Psoas muscle (tissue), 8 donors: ENCODE results near the gene DNM1L. TPM values are rescaled to one million over a fixed set of nuclear protein-coding genes. Genes with fewer than 3 reads are reported as not detected.

ENCODE experiments used
- ATAC-seq, 4 donors: fragments of 200-7000 bp; cut with Tn5 transposase; one replicate each; pipeline ENCODE4 v1.9.1; 2020; ENCODE audit warnings: moderate library complexity in 3 of 4, mild to moderate bottlenecking in 2 of 4
- DNase-seq, 2 donors: peaks; one replicate each; pipeline ENCODE4 v3.0.0-alpha.2; 2020
- H3K27ac ChIP-seq: fragments of 200-600 bp; one replicate; pipeline ENCODE4 v1.8.0; 2022
- H3K27me3 ChIP-seq, 3 donors: fragments of 200-600 bp in 1 of 3; one replicate each; pipeline versions ENCODE4 v1.6.1 to v1.8.0; 2013 to 2022; ENCODE audit warnings: low read length in 2 of 3, mild to moderate bottlenecking in 2 of 3, moderate library complexity in 1 of 3; ENCODE audit not compliant: insufficient read depth in 3 of 3
- H3K36me3 ChIP-seq, 2 donors: fragments of 200-600 bp in 1 of 2; one replicate each; pipeline versions ENCODE4 v1.6.1 to v1.8.0; 2013 to 2022; ENCODE audit warnings: low read depth in 1 of 2, mild to moderate bottlenecking in 1 of 2, moderate library complexity in 1 of 2; ENCODE audit not compliant: insufficient read depth in 1 of 2
- H3K4me1 ChIP-seq: fragments of 200-600 bp; one replicate; pipeline ENCODE4 v1.8.0; 2022
- H3K4me3 ChIP-seq: fragments of 200-600 bp; one replicate; pipeline ENCODE4 v1.8.0; 2022; ENCODE audit warnings: mild to moderate bottlenecking
- H3K9me3 ChIP-seq: fragments of 200-600 bp; one replicate; pipeline ENCODE4 v1.8.0; 2022
- WGBS, 3 donors: extraction: QIAGEN DNeasy Blood & Tissue Kit; methylation state at CpG; one replicate each; pipeline versions ENCODE4 v1.1.6 to v1.1.7; 2013; 5-methylcytosine and 5-hydroxymethylcytosine counted together
- intact Hi-C, 2 donors: fragments of 100-400 bp; cut with DNase I; formaldehyde crosslinking; loops; one replicate each; pipeline versions ENCODE4 v1.11.0 to v1.14.2; 2022
- polyA plus RNA-seq, 3 donors: library from polyadenylated mRNA; stranded (reverse); fragments of 200-250 nt; gene quantifications; one replicate each; pipeline ENCODE4 v1.2.3, GENCODE V29; 2013
- total RNA-seq, 4 donors: library from RNA; stranded (reverse); fragmentation: NEBNext Ultra II Directional in 2 of 4; extraction: Animal tissue kit (Norgen Biotek cat#: 25700) in 2 of 4; gene quantifications; one replicate each; pipeline versions ENCODE4 v1.2.1 to v1.2.4, GENCODE V29; 2021 to 2023
- TF ChIP-seq, protein P1 (sequence below): fragments of 200-600 bp; IDR thresholded peaks from one replicate; pipeline ENCODE4 v1.8.0; 2022; ENCODE audit warnings: antibody characterized with exemption
- donor health status: healthy with polysubstance abuse.
- donor health status: DM: no; HTN: no; CAD: no; lungs with moderate emphysema.
- donor health status: Bipolar disorder and iron deficiency.
- donor health status: healthy.
- donor health status: DM: yes; HTN: yes; CAD: no.
- donor health status: DM: no; HTN: no; CAD: no.
- donor health status: DM: no; HTN: no; CAD: no.
- donor health status: DM: yes; HTN: yes; CAD: no.

Gene DNM1L
- total and polyA plus RNA-seq, 7 donors: 29.3 to 62.9 (median 40.1) TPM

DNA sequence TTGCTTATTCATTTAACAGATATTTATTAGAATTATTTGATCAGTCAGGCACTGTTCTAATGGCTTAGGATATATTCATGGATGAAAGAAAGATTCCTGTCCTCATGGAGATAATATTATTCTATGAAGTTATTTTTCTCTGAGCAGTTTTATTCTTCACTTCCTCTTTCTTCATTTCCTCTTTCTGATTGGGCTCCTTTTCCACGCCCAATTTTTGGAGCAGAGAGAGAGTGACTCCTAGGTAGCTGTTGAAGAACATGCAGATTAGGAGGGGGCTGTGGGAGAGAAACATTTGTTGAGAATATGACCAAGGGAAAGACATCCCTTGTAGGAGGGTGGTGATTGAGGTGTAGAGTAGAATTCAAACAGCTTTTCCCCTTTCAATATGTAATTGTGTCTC is 82.6 kb downstream of the DNM1L start:
- DNase-seq (no peak), ATAC-seq (no peak)
- Histone ChIP-seq H3K9me3 (no peaks in the 10 kb centered on the region), H3K36me3 (no peaks in the 10 kb centered on the region), H3K4me3 (no peak overlapping the region), H3K27me3 (peaks cover 0 to 2% (median 0%) of the 10 kb centered on the region in 3 donors), H3K27ac (no peak overlapping the region), H3K4me1 (no peaks in the 10 kb centered on the region)
- WGBS, 3 donors: 33 to 69% (median 47%) methylated on average over 1 of the region's 1 CpG
- intact Hi-C loops: no loop called here
- TF ChIP-seq, protein P1, sequence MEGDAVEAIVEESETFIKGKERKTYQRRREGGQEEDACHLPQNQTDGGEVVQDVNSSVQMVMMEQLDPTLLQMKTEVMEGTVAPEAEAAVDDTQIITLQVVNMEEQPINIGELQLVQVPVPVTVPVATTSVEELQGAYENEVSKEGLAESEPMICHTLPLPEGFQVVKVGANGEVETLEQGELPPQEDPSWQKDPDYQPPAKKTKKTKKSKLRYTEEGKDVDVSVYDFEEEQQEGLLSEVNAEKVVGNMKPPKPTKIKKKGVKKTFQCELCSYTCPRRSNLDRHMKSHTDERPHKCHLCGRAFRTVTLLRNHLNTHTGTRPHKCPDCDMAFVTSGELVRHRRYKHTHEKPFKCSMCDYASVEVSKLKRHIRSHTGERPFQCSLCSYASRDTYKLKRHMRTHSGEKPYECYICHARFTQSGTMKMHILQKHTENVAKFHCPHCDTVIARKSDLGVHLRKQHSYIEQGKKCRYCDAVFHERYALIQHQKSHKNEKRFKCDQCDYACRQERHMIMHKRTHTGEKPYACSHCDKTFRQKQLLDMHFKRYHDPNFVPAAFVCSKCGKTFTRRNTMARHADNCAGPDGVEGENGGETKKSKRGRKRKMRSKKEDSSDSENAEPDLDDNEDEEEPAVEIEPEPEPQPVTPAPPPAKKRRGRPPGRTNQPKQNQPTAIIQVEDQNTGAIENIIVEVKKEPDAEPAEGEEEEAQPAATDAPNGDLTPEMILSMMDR: no peak

- no peaks in the 10 kb centered on the region for H3K36me3 ChIP-seq
- H3K4me3 ChIP-seq: no peak overlapping the region
- WGBS, 3 donors: 48 to 69% (median 60%) methylated on average over 4 of the region's 4 CpGs
- DNase-seq: no peak
- peaks cover 0 to 3% (median 2%) of the 10 kb centered on the region in 3 donors for H3K27me3 ChIP-seq
- no peaks in the 10 kb centered on the region for H3K9me3 ChIP-seq
- ATAC-seq: no peak
- H3K27ac ChIP-seq: no peak overlapping the region
- intact Hi-C loops: no loop called here
- no peaks in the 10 kb centered on the region for H3K4me1 ChIP-seq
- TF ChIP-seq, protein P1: no peak
Observed at GRCh38 chr12:32765906-32766305, 86.8 kb downstream of the DNM1L start.

- H3K27ac ChIP-seq: no peak overlapping the region
- no peak for DNase-seq
- no peak for ATAC-seq
- intact Hi-C loops: no loop called here
- no peaks in the 10 kb centered on the region for H3K4me1 ChIP-seq
- H3K9me3 ChIP-seq: no peaks in the 10 kb centered on the region
- 56 to 75% (median 56%) methylated on average over 4 of the region's 4 CpGs for WGBS, 3 donors
- peaks cover 0 to 6% (median 3%) of the 10 kb centered on the region in 3 donors for H3K27me3 ChIP-seq
- H3K4me3 ChIP-seq: no peak overlapping the region
- TF ChIP-seq, protein P1: no peak
- H3K36me3 ChIP-seq: no peaks in the 10 kb centered on the region
Observed at GRCh38 chr12:32768518-32768917, 89.4 kb downstream of the DNM1L start.

- no peaks in the 10 kb centered on the region for H3K4me1 ChIP-seq
- peaks cover 0 to 6% (median 3%) of the 10 kb centered on the region in 3 donors for H3K27me3 ChIP-seq
- H3K9me3 ChIP-seq: no peaks in the 10 kb centered on the region
- no peak overlapping the region for H3K27ac ChIP-seq
- no peak overlapping the region for H3K4me3 ChIP-seq
- intact Hi-C loops: no loop called here
- H3K36me3 ChIP-seq: no peaks in the 10 kb centered on the region
- ATAC-seq (no peak), DNase-seq (no peak)
- TF ChIP-seq, protein P1: no peak
- 19 to 38% (median 24%) methylated on average over 1 of the region's 1 CpG for WGBS, 3 donors
Observed at GRCh38 chr12:32770141-32770540, 91.0 kb downstream of the DNM1L start.

- Histone ChIP-seq H3K4me3 (no peak overlapping the region), H3K4me1 (no peaks in the 10 kb centered on the region), H3K9me3 (no peaks in the 10 kb centered on the region), H3K27ac (no peak overlapping the region), H3K27me3 (peaks cover 0 to 6% (median 5%) of the 10 kb centered on the region in 3 donors), H3K36me3 (no peaks in the 10 kb centered on the region)
- ATAC-seq: no peak
- intact Hi-C loops: no loop called here
- TF ChIP-seq, protein P1: no peak
- DNase-seq: no peak
- WGBS, 3 donors: 58 to 63% (median 63%) methylated on average over 6 of the region's 6 CpGs
Observed at GRCh38 chr12:32773691-32774090, 94.6 kb downstream of the DNM1L start.
